Coronary artery (tissue), 2 donors: Measurements from ENCODE around the gene CTAG1B.

ENCODE experiments used
- DNase-seq: peaks from one replicate; pipeline ENCODE4 v3.0.0-alpha.2; 2017; ENCODE audit warnings: low spot score
- H3K27ac ChIP-seq, 2 donors: fragments of 200-600 bp; sonication (generic); one replicate each; pipeline ENCODE4 v1.5.1; 2016 to 2019
- H3K4me3 ChIP-seq: fragments of 200-600 bp; sonication (generic); 2 replicates; pipeline ENCODE4 v1.5.1; 2016; ENCODE audit warnings: mild to moderate bottlenecking, moderate library complexity
- TF ChIP-seq, protein P1 (sequence below): fragments of 200-600 bp; sonication (generic); IDR thresholded peaks from one replicate; pipeline ENCODE4 v1.5.1; 2019; ENCODE audit warnings: antibody characterized with exemption

CTAG1B gene

DNA sequence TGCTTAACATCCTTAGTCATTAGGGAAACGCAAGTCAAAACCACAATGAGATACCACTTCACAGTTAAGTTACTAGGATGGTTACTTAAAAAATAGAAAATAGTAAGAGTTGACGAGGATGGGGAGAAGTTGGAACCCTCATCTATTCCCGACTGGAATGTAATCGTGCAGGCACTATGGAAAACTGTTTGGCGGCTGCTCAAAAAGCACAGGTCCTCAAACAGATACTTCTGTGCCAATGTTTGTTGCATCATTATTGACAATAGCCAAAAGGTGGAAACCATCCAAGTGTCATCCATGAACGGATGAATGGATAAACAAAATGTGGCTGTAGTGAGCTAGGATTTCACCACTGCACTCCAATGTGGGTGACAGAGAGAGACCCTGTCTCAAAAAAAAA is 11.7 kb downstream of the CTAG1B start:
- TF ChIP-seq, protein P1, sequence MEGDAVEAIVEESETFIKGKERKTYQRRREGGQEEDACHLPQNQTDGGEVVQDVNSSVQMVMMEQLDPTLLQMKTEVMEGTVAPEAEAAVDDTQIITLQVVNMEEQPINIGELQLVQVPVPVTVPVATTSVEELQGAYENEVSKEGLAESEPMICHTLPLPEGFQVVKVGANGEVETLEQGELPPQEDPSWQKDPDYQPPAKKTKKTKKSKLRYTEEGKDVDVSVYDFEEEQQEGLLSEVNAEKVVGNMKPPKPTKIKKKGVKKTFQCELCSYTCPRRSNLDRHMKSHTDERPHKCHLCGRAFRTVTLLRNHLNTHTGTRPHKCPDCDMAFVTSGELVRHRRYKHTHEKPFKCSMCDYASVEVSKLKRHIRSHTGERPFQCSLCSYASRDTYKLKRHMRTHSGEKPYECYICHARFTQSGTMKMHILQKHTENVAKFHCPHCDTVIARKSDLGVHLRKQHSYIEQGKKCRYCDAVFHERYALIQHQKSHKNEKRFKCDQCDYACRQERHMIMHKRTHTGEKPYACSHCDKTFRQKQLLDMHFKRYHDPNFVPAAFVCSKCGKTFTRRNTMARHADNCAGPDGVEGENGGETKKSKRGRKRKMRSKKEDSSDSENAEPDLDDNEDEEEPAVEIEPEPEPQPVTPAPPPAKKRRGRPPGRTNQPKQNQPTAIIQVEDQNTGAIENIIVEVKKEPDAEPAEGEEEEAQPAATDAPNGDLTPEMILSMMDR, result no peak
- no peak for DNase-seq
- Histone ChIP-seq H3K27ac (no peak overlapping the region), H3K4me3 (no peak overlapping the region)

DNA sequence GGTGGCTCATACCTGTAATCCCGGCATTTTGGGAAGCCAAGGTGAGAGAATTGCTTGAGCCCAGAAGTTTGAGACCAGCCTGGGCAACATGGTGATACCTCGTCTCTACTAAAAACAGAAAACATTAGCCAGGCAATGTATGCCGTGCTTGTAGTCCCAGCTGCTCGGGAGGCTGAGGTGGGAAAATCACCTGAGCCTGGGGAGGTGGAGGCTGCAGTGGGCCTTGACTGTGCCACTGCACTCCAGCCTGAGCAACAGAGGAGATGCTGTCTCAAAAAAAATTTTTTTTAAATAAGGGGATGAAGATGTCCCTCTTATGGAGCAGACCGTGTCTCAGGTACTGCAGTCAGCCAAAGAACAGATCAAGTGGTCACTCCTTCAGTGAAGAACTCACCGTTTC is 13.5 kb downstream of the CTAG1B start:
- peak; percentile 21 for DNase-seq
- Histone ChIP-seq H3K4me3 (no peak overlapping the region), H3K27ac (no peak overlapping the region)
- TF ChIP-seq, protein P1, result no peak

GRCh38 chrX:154603438-154604430 is 15.3 kb downstream of the CTAG1B start:
- Histone ChIP-seq H3K27ac (peak overlapping the region in 1 of 2 donors; percentile 7), H3K4me3 (no peak overlapping the region)
- TF ChIP-seq, protein P1, result no peak
- DNase-seq, result peak; percentile 68

GRCh38 chrX:154602766-154603437 is 16.2 kb downstream of the CTAG1B start:
- H3K27ac ChIP-seq, result no peak overlapping the region
- TF ChIP-seq, protein P1, result no peak
- H3K4me3 ChIP-seq, result no peak overlapping the region
- peak; percentile 53 for DNase-seq

DNA sequence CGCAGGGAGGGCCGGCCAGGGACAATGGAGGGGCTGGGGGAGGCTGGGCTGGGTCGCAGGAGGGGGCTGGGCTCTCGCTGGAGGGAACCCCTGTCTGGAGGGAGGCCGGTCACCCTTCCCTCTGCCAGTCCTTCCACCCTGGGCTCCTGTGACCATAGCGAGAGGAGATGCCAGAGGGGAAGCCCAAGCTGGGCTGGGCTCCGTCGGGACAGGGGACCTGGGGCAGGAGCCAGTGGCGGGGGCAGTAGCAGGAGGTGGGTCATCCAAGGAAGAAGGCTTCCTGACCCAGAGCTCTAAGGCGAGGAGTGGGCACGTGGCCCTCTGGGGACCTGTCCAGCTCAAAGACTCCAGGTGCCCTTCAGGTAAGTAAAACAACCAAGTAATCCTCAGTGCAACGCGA is 16.9 kb downstream of the CTAG1B start:
- TF ChIP-seq, protein P1, result no peak
- H3K27ac ChIP-seq, result no peak overlapping the region
- DNase-seq, result peak; percentile 53
- no peak overlapping the region for H3K4me3 ChIP-seq

- Histone ChIP-seq H3K27ac (no peak overlapping the region), H3K4me3 (no peak overlapping the region)
- peak; percentile 52 for DNase-seq
- TF ChIP-seq, protein P1, result no peak
These were observed 18.2 kb downstream of the CTAG1B start for GRCh38 chrX:154600759-154601374.
